Measurements from ENCODE around the gene PRRT3.
"Not testable (repeated sequence)": the region's sequence is repeated elsewhere in the genome, so short reads cannot be mapped to it uniquely, and the experiment has no call there.

Gene PRRT3

GRCh38 chr3:9903904-9904303 lies 48.3 kb downstream of the PRRT3 start:
- H3K27ac ChIP-seq (ENCODE audit: low read length) = peak overlapping the region; percentile 83

GRCh38 chr3:9903238-9903624 lies 49.0 kb downstream of the PRRT3 start:
- H3K27me3 ChIP-seq (ENCODE audit: low read depth, low read length) = no peaks in the 10 kb centered on the region
- no peaks in the 10 kb centered on the region for H3K9me3 ChIP-seq (ENCODE audit: control insufficient read depth in 1 of 2, low read length in 2 of 2)
- peak overlapping the region; percentile 83 for H3K27ac ChIP-seq (ENCODE audit: low read length)
- peak overlapping the region; percentile 44 to 64 for H3K4me3 ChIP-seq (ENCODE audit: low read depth in 1 of 2, low read length in 2 of 2)
- H3K4me1 ChIP-seq (ENCODE audit: control insufficient read depth in 1 of 2, insufficient read depth in 2 of 2, low read length in 2 of 2) = peaks cover 0 to 12% of the 10 kb centered on the region in 2 donors
- no peaks in the 10 kb centered on the region for H3K36me3 ChIP-seq (ENCODE audit: control insufficient read depth in 1 of 2, insufficient read depth in 2 of 2, low read length in 2 of 2)

More at GRCh38 chr3:9903904-9904303, 48.3 kb downstream of the PRRT3 start:
- Histone ChIP-seq H3K27me3 (ENCODE audit: low read depth, low read length) (no peaks in the 10 kb centered on the region), H3K9me3 (ENCODE audit: control insufficient read depth in 1 of 2, low read length in 2 of 2) (no peaks in the 10 kb centered on the region), H3K4me3 (ENCODE audit: low read depth in 1 of 2, low read length in 2 of 2) (peak overlapping the region in 1 of 2 donors; percentile 64), H3K4me1 (ENCODE audit: control insufficient read depth in 1 of 2, insufficient read depth in 2 of 2, low read length in 2 of 2) (peaks cover 0 to 6% of the 10 kb centered on the region in 2 donors), H3K36me3 (ENCODE audit: control insufficient read depth in 1 of 2, insufficient read depth in 2 of 2, low read length in 2 of 2) (no peaks in the 10 kb centered on the region)

GRCh38 chr3:9902372-9903237 lies 49.6 kb downstream of the PRRT3 start, which contains the start of gene IL17RE:
IL17RE (plus strand) TSS chr3:9902848; CDS start chr3:9902933, 85 bp downstream.
- Histone ChIP-seq H3K27me3 (ENCODE audit: low read depth, low read length) (no peaks in the 10 kb centered on the region), H3K27ac (ENCODE audit: low read length) (peak within 1 kb of the TSS; percentile 83), H3K9me3 (ENCODE audit: control insufficient read depth in 1 of 2, low read length in 2 of 2) (no peaks in the 10 kb centered on the region), H3K36me3 (ENCODE audit: control insufficient read depth in 1 of 2, insufficient read depth in 2 of 2, low read length in 2 of 2) (no peaks in the 10 kb centered on the region), H3K4me1 (ENCODE audit: control insufficient read depth in 1 of 2, insufficient read depth in 2 of 2, low read length in 2 of 2) (peaks cover 0 to 18% of the 10 kb centered on the region in 2 donors), H3K4me3 (ENCODE audit: low read depth in 1 of 2, low read length in 2 of 2) (peak within 1 kb of the TSS; percentile 44 to 64)

GRCh38 chr3:9901967-9902366 lies 50.2 kb downstream of the PRRT3 start:
- Histone ChIP-seq H3K9me3 (ENCODE audit: control insufficient read depth in 1 of 2, low read length in 2 of 2) (no peaks in the 10 kb centered on the region), H3K27ac (ENCODE audit: low read length) (peak overlapping the region; percentile 83), H3K4me1 (ENCODE audit: control insufficient read depth in 1 of 2, insufficient read depth in 2 of 2, low read length in 2 of 2) (peaks cover 0 to 22% of the 10 kb centered on the region in 2 donors)

GRCh38 chr3:9900965-9901415 lies 51.2 kb downstream of the PRRT3 start:
- not testable (repeated sequence) for H3K27me3 ChIP-seq (ENCODE audit: low read depth, low read length); H3K9me3 ChIP-seq (ENCODE audit: control insufficient read depth in 1 of 2, low read length in 2 of 2); H3K27ac ChIP-seq (ENCODE audit: low read length); H3K36me3 ChIP-seq (ENCODE audit: control insufficient read depth in 1 of 2, insufficient read depth in 2 of 2, low read length in 2 of 2); H3K4me3 ChIP-seq (ENCODE audit: low read depth in 1 of 2, low read length in 2 of 2)
- peaks cover 0 to 22% of the 10 kb centered on the region in 2 donors for H3K4me1 ChIP-seq (ENCODE audit: control insufficient read depth in 1 of 2, insufficient read depth in 2 of 2, low read length in 2 of 2)

More at GRCh38 chr3:9901967-9902366, 50.2 kb downstream of the PRRT3 start:
- Histone ChIP-seq H3K27me3 (ENCODE audit: low read depth, low read length) (no peaks in the 10 kb centered on the region), H3K4me3 (ENCODE audit: low read depth in 1 of 2, low read length in 2 of 2) (no peak overlapping the region), H3K36me3 (ENCODE audit: control insufficient read depth in 1 of 2, insufficient read depth in 2 of 2, low read length in 2 of 2) (no peaks in the 10 kb centered on the region)

GRCh38 chr3:9899289-9899791 lies 52.9 kb downstream of the PRRT3 start:
- Histone ChIP-seq H3K4me1 (ENCODE audit: control insufficient read depth in 1 of 2, insufficient read depth in 2 of 2, low read length in 2 of 2) (peaks cover 0 to 22% of the 10 kb centered on the region in 2 donors), H3K27ac (ENCODE audit: low read length) (peak overlapping the region; percentile 40)

GRCh38 chr3:9898467-9899241 lies 53.6 kb downstream of the PRRT3 start:
- Histone ChIP-seq H3K9me3 (ENCODE audit: control insufficient read depth in 1 of 2, low read length in 2 of 2) (no peaks in the 10 kb centered on the region), H3K4me1 (ENCODE audit: control insufficient read depth in 1 of 2, insufficient read depth in 2 of 2, low read length in 2 of 2) (peaks cover 0 to 27% of the 10 kb centered on the region in 2 donors), H3K27ac (ENCODE audit: low read length) (peak overlapping the region; percentile 40), H3K4me3 (ENCODE audit: low read depth in 1 of 2, low read length in 2 of 2) (no peak overlapping the region), H3K27me3 (ENCODE audit: low read depth, low read length) (no peaks in the 10 kb centered on the region), H3K36me3 (ENCODE audit: control insufficient read depth in 1 of 2, insufficient read depth in 2 of 2, low read length in 2 of 2) (peaks cover 2 to 5% of the 10 kb centered on the region in 2 donors)

More at GRCh38 chr3:9899289-9899791, 52.9 kb downstream of the PRRT3 start:
- H3K27me3 ChIP-seq (ENCODE audit: low read depth, low read length) = no peaks in the 10 kb centered on the region
- no peaks in the 10 kb centered on the region for H3K9me3 ChIP-seq (ENCODE audit: control insufficient read depth in 1 of 2, low read length in 2 of 2)
- H3K36me3 ChIP-seq (ENCODE audit: control insufficient read depth in 1 of 2, insufficient read depth in 2 of 2, low read length in 2 of 2) = no peaks in the 10 kb centered on the region
- no peak overlapping the region for H3K4me3 ChIP-seq (ENCODE audit: low read depth in 1 of 2, low read length in 2 of 2)

GRCh38 chr3:9897408-9898372 lies 54.5 kb downstream of the PRRT3 start:
- Histone ChIP-seq H3K36me3 (ENCODE audit: control insufficient read depth in 1 of 2, insufficient read depth in 2 of 2, low read length in 2 of 2) (peaks cover 11 to 15% of the 10 kb centered on the region in 2 donors), H3K4me1 (ENCODE audit: control insufficient read depth in 1 of 2, insufficient read depth in 2 of 2, low read length in 2 of 2) (peaks cover 0 to 26% of the 10 kb centered on the region in 2 donors), H3K27me3 (ENCODE audit: low read depth, low read length) (no peaks in the 10 kb centered on the region), H3K27ac (ENCODE audit: low read length) (peak overlapping the region; percentile 40), H3K9me3 (ENCODE audit: control insufficient read depth in 1 of 2, low read length in 2 of 2) (no peaks in the 10 kb centered on the region), H3K4me3 (ENCODE audit: low read depth in 1 of 2, low read length in 2 of 2) (no peak overlapping the region)

GRCh38 chr3:9896755-9897407 lies 55.3 kb downstream of the PRRT3 start:
- peak overlapping the region; percentile 24 for H3K27ac ChIP-seq (ENCODE audit: low read length)
- not testable (repeated sequence) for H3K9me3 ChIP-seq (ENCODE audit: control insufficient read depth in 1 of 2, low read length in 2 of 2); H3K4me3 ChIP-seq (ENCODE audit: low read depth in 1 of 2, low read length in 2 of 2); H3K27me3 ChIP-seq (ENCODE audit: low read depth, low read length)
- peaks cover 0 to 32% of the 10 kb centered on the region in 2 donors for H3K4me1 ChIP-seq (ENCODE audit: control insufficient read depth in 1 of 2, insufficient read depth in 2 of 2, low read length in 2 of 2)
- peaks cover 14 to 16% of the 10 kb centered on the region in 2 donors for H3K36me3 ChIP-seq (ENCODE audit: control insufficient read depth in 1 of 2, insufficient read depth in 2 of 2, low read length in 2 of 2)

GRCh38 chr3:9895715-9896114 lies 56.5 kb downstream of the PRRT3 start:
- peaks cover 0 to 32% of the 10 kb centered on the region in 2 donors for H3K4me1 ChIP-seq (ENCODE audit: control insufficient read depth in 1 of 2, insufficient read depth in 2 of 2, low read length in 2 of 2)
- not testable (repeated sequence) for H3K27ac ChIP-seq (ENCODE audit: low read length); H3K4me3 ChIP-seq (ENCODE audit: low read depth in 1 of 2, low read length in 2 of 2); H3K9me3 ChIP-seq (ENCODE audit: control insufficient read depth in 1 of 2, low read length in 2 of 2); H3K27me3 ChIP-seq (ENCODE audit: low read depth, low read length)
- peaks cover 14 to 16% of the 10 kb centered on the region in 2 donors for H3K36me3 ChIP-seq (ENCODE audit: control insufficient read depth in 1 of 2, insufficient read depth in 2 of 2, low read length in 2 of 2)
